Calu3 (cell line): ENCODE results near the gene ADA. TPM values are rescaled to one million over a fixed set of nuclear protein-coding genes. Genes with fewer than 3 reads are reported as not detected.

ENCODE experiments used
- BruUV-seq: library from RNA; stranded (reverse); fragments of 400-500 nt; replicated peaks from 2 replicates; lab custom pipeline; 2021; lab: Mats Ljungman, UMichigan
- CTCF ChIA-PET: fragments of 300-600 bp; sonication (Branson Sonifier 250); formaldehyde crosslinking; loops from one replicate; lab custom pipeline; 2022; ENCODE audit warnings: antibody characterized with exemption; lab: Charles Lee
- DNase-seq: peaks from one replicate; pipeline ENCODE4 v3.0.0; 2022
- H3K27ac Mint-ChIP-seq: one replicate; pipeline ENCODE4 v1.8.0; 2022; ENCODE audit warnings: mixed read lengths; ENCODE audit not compliant: unreplicated experiment
- H3K27me3 Mint-ChIP-seq: one replicate; pipeline ENCODE4 v1.8.0; 2022; ENCODE audit warnings: mixed read lengths; ENCODE audit not compliant: unreplicated experiment
- H3K36me3 Mint-ChIP-seq: one replicate; pipeline ENCODE4 v1.8.0; 2022; ENCODE audit warnings: mild to moderate bottlenecking, moderate library complexity, mixed read lengths; ENCODE audit not compliant: insufficient read depth, unreplicated experiment
- H3K4me1 Mint-ChIP-seq: one replicate; pipeline ENCODE4 v1.8.0; 2022; ENCODE audit warnings: mild to moderate bottlenecking, low read depth, mixed read lengths; ENCODE audit not compliant: unreplicated experiment
- H3K4me3 Mint-ChIP-seq: one replicate; pipeline ENCODE4 v1.8.0; 2022; ENCODE audit warnings: mild to moderate bottlenecking, low read depth, moderate library complexity, mixed read lengths; ENCODE audit not compliant: unreplicated experiment
- H3K9me3 Mint-ChIP-seq: one replicate; pipeline ENCODE4 v1.8.0; 2022; ENCODE audit warnings: low read depth, mixed read lengths; ENCODE audit not compliant: unreplicated experiment
- CTCF ChIP-seq: fragments of 200-600 bp; IDR thresholded peaks from one replicate; pipeline ENCODE4 v1.8.0; 2022; ENCODE audit warnings: antibody characterized with exemption; ENCODE audit not compliant: unreplicated experiment
- intact Hi-C: fragments of 100-400 bp; cut with micrococcal nuclease; formaldehyde crosslinking; loops from one replicate; pipeline ENCODE4 v1.10.0; 2022; ENCODE audit not compliant: unreplicated experiment
- total RNA-seq: library from RNA; stranded (reverse); gene quantifications from 2 replicates; pipeline ENCODE4 v1.2.3, GENCODE V29; 2022

Gene ADA
- total RNA-seq, 1 experiment from 2014 or later, result 7.5 TPM

GRCh38 chr20:44606725-44607441 is 44.6 kb downstream of the ADA start:
- no peaks in the 10 kb centered on the region for H3K9me3 Mint-ChIP-seq
- no peaks in the 10 kb centered on the region for H3K27me3 Mint-ChIP-seq
- intact Hi-C loops, result no loop called here
- no peaks in the 10 kb centered on the region for H3K36me3 Mint-ChIP-seq
- no TSS peak for BruUV-seq
- no peak for TF ChIP-seq CTCF
- no peak overlapping the region for H3K4me3 Mint-ChIP-seq
- H3K4me1 Mint-ChIP-seq, result peaks cover 17% of the 10 kb centered on the region
- DNase-seq, result no peak
- CTCF ChIA-PET, result no interaction called here
- no peak overlapping the region for H3K27ac Mint-ChIP-seq

- no peaks in the 10 kb centered on the region for H3K36me3 Mint-ChIP-seq
- no peak for TF ChIP-seq CTCF
- no peaks in the 10 kb centered on the region for H3K27me3 Mint-ChIP-seq
- H3K4me3 Mint-ChIP-seq, result no peak overlapping the region
- H3K9me3 Mint-ChIP-seq, result no peaks in the 10 kb centered on the region
- H3K27ac Mint-ChIP-seq, result no peak overlapping the region
- no peak for DNase-seq
- intact Hi-C loops, result no loop called here
- H3K4me1 Mint-ChIP-seq, result no peaks in the 10 kb centered on the region
- CTCF ChIA-PET, result interaction anchor here (0.7 kb wide), 1 partner anchor 18 kb away, joined by 5 read pairs; no protein-coding TSS in a partner anchor
- no TSS peak for BruUV-seq
These were observed 48.2 kb downstream of the ADA start for GRCh38 chr20:44603327-44603726.

GRCh38 chr20:44601801-44602204 is 49.7 kb downstream of the ADA start:
- Mint-ChIP-seq H3K27ac (no peak overlapping the region), H3K9me3 (no peaks in the 10 kb centered on the region), H3K4me1 (peaks cover 1% of the 10 kb centered on the region), H3K36me3 (no peaks in the 10 kb centered on the region), H3K27me3 (no peaks in the 10 kb centered on the region), H3K4me3 (no peak overlapping the region)
- intact Hi-C loops, result no loop called here
- CTCF ChIA-PET, result interaction anchor here (0.5 to 1.1 kb wide), 2 partner anchors 15 to 1143 kb away, joined by 3 to 5 read pairs; no protein-coding TSS in a partner anchor
- no TSS peak for BruUV-seq
- TF ChIP-seq CTCF, result no peak
- DNase-seq, result no peak

- intact Hi-C loops, result no loop called here
- BruUV-seq, result no TSS peak
- Mint-ChIP-seq H3K9me3 (no peaks in the 10 kb centered on the region), H3K4me3 (no peak overlapping the region), H3K27ac (no peak overlapping the region), H3K27me3 (no peaks in the 10 kb centered on the region), H3K36me3 (no peaks in the 10 kb centered on the region), H3K4me1 (peaks cover 7% of the 10 kb centered on the region)
- no peak for DNase-seq
- TF ChIP-seq CTCF, result no peak
- CTCF ChIA-PET, result no interaction called here
These were observed 50.2 kb downstream of the ADA start for GRCh38 chr20:44601236-44601671.
